GM06990 (cell line): ENCODE data around the gene GABRQ.

Experiments
- DNase-seq: peaks from one replicate; pipeline ENCODE4 v3.0.0-alpha.2; 2011; ENCODE audit not compliant: insufficient read length; ENCODE audit errors: extremely low read depth
- H3K27me3 ChIP-seq: replicated peaks from 2 replicates; pipeline ENCODE4 v1.6.0; 2011; ENCODE audit warnings: low read length; ENCODE audit not compliant: control insufficient read depth, insufficient read depth
- H3K36me3 ChIP-seq: 2 replicates; pipeline ENCODE4 v1.5.1; 2011; ENCODE audit warnings: low read length; ENCODE audit not compliant: control insufficient read depth, insufficient read depth
- H3K4me3 ChIP-seq: replicated peaks from 2 replicates; pipeline ENCODE4 v1.5.1; 2011; ENCODE audit warnings: low read depth, mild to moderate bottlenecking, control low read depth, low read length
- TF ChIP-seq, protein P1 (sequence below): IDR thresholded peaks from 2 replicates; pipeline ENCODE4 v1.5.1; 2011; ENCODE audit warnings: low read length, control low read depth, mild to moderate bottlenecking, inconsistent platforms; ENCODE audit not compliant: insufficient read depth, poor library complexity, severe bottlenecking

GABRQ gene

DNA sequence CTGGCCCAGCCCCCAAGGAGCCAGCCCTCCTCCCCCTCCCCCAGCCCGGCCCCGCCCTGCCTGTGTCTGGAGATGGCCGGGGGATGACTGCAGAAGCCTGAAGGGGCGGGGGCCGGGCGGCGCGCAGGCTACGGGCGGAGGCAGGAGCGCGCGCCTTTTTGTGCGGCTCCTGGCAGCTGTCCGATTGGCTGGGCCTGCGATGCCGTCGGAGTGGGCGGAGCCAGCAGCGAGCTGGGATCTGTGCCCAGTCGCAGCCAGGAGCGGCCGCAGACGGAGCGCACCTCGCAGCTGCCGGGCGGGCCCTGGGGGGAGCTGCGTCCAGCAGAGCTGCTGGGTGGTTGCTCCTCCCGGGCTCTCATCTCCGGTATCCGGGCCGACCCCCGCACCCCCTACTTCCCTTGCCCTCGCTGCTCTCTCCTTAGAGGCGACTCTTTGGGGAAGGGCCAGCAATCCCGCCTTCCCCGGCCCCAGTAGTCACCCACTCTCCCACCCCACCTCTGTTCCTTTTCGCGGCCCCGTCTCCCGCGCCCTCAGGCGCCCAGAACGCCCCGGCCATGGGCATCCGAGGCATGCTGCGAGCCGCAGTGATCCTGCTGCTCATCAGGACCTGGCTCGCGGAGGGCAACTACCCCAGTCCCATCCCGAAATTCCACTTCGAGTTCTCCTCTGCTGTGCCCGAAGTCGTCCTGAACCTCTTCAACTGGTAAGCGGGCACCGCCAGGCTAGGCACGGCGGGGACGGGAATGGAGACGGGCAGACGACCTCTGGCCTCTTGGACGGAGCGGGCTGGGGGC is at the start of gene GABRQ:
TSS of gene GABRQ (plus strand) at position 247 of the 794 bp plus-strand sequence. CDS start at position 555, 308 bp downstream.
- TF ChIP-seq, protein P1, sequence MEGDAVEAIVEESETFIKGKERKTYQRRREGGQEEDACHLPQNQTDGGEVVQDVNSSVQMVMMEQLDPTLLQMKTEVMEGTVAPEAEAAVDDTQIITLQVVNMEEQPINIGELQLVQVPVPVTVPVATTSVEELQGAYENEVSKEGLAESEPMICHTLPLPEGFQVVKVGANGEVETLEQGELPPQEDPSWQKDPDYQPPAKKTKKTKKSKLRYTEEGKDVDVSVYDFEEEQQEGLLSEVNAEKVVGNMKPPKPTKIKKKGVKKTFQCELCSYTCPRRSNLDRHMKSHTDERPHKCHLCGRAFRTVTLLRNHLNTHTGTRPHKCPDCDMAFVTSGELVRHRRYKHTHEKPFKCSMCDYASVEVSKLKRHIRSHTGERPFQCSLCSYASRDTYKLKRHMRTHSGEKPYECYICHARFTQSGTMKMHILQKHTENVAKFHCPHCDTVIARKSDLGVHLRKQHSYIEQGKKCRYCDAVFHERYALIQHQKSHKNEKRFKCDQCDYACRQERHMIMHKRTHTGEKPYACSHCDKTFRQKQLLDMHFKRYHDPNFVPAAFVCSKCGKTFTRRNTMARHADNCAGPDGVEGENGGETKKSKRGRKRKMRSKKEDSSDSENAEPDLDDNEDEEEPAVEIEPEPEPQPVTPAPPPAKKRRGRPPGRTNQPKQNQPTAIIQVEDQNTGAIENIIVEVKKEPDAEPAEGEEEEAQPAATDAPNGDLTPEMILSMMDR: no peak
- H3K36me3 ChIP-seq: no peaks in the 10 kb centered on the region
- DNase-seq: no peak
- no peak within 1 kb of the TSS for H3K4me3 ChIP-seq
- H3K27me3 ChIP-seq: no peaks in the 10 kb centered on the region; the same call in 1 of the 2 replicates

DNA sequence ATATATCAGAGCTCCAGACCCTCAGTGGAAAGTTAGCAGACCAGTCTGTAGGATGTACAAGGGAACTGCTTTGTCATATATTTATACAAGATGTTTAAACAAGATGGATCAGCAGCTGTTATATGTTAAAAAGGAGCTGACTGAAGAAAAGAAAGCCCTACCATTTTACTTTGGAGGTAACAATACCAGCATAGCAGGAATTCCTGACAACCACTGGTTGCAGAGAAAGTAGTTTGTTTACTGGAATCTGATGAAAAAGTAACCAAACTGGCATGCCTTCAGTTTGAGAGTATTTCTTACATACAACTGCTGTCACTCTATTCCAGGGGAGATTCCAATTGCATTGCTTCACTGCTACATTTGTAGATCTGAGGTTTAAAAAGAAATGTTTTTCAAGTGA is 49.5 kb upstream of the GABRQ start:
- Histone ChIP-seq H3K4me3 (no peak overlapping the region), H3K27me3 (no peaks in the 10 kb centered on the region; the same call in 1 of the 2 replicates), H3K36me3 (no peaks in the 10 kb centered on the region)
- TF ChIP-seq, protein P1: no peak
- no peak for DNase-seq

DNA sequence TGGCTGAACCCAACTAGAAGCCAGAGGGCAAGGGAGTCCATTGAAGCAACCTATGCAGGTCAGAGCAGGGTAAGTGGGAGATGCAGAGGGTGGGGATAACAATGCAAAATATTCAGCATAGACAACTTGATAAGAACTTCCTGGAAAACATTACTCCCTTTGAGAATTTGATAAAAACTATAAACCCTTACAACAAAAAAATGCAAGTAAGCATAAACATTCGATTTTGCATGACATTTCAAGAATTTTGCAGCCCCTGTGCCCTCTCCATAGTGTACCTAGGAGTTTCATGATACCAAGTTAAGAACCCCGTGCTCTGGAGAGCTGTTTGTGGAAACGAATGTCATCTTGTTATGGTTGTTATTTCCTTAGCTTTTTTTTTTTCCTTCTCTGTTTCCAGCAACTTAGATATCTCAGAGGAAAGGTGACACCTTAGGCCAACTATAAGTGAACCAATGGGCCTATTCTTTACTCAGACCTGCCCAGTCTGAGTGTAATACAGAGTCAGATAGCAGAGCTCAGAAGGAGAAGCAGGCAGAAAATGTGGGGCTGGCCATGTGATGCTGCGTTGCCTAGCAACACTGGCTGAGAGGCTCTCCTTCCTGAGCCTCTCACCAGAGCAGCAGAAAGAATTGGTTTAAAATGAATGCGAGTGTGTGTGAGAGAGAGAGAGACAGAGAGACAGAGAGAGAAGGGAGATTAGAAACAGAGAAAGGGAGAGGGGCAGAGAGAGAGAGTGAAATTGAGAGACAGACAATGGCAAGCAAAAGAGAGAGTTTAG is 36.7 kb upstream of the GABRQ start:
- Histone ChIP-seq H3K27me3 (no peaks in the 10 kb centered on the region), H3K4me3 (no peak overlapping the region), H3K36me3 (no peaks in the 10 kb centered on the region)
- DNase-seq: no peak
- TF ChIP-seq, protein P1: no peak

DNA sequence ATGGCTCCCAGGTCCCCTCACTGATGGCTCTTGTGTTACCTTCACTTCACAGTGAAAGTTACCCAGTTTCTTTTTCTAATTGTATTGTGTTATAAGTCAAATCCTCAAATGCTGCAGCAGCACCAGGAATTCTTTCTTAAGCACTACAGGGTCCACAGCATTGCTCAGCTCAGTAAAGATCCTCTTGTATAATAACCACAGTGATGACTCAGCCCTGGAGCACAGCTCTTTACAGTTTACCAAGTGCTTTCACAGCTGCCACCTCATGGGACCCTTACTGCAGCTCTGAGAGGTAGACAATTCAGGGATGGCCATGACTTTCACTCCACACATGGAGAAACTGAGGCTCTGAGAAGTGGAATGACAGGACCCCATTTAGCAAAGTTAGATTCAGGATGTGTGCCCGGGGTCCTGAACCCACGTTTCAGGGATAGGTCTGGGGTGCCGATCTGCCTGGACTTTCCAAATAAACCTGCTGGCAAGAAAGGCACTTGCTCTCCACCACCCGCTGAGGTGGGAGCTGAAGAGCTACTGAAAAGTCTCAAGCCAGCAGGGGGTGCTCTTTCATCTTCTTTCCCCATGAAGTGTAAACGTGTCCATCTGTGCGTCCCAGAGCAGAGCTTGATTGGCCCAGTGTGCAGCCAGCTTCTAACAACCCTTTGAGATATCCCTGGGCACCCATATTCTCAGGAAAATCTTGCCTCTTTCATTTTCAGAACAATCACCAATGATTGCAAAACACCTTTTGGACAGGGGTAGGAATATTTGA is 35.7 kb upstream of the GABRQ start:
- no peak for DNase-seq

DNA sequence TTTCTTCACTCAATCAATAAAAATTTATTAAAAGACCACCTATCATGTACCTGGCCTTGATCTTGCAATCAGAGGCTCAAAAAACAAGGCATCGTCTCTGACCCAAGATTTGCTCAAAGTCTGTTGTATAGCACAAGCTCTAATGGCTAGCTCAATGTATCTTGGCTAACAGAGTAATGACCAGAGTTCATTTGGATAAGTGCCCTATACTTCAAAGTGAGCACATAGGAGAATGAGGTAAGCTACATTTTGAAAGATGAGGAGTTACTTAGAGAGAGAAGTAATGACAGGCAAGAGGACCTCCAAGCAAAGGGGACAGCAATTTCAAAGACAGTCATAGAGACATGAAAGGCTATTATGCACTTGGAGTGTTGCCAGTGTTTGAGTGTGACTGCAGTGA is 22.9 kb upstream of the GABRQ start:
- no peak overlapping the region for H3K4me3 ChIP-seq
- no peaks in the 10 kb centered on the region for H3K27me3 ChIP-seq
- DNase-seq: no peak
- no peaks in the 10 kb centered on the region for H3K36me3 ChIP-seq
- TF ChIP-seq, protein P1: no peak

More for the DNA sequence above, 35.7 kb upstream of the GABRQ start:
- no peak overlapping the region for H3K4me3 ChIP-seq
- no peaks in the 10 kb centered on the region for H3K36me3 ChIP-seq
- no peaks in the 10 kb centered on the region for H3K27me3 ChIP-seq
- TF ChIP-seq, protein P1: peak; percentile 35
